ENCODE results near the gene SPNS2. TPM values are rescaled to one million over a fixed set of nuclear protein-coding genes. Genes with fewer than 3 reads are reported as not detected.

The SPNS2 gene
- total and polyA plus RNA-seq, 2 of the 8 experiments (the other 6 are each of a cell fraction or from before 2014, with no cell fraction given): 1.2 to 1.5 TPM

- Histone ChIP-seq H3K79me2 (ENCODE audit: control insufficient read depth in 1 of 2, insufficient read depth in 2 of 2, low read length in 2 of 2) (no peaks in the 10 kb centered on the region), H2AFZ (ENCODE audit: low read length) (no peak overlapping the region), H3K4me1 (replicated peaks in 1 of 4; ENCODE audit: control insufficient read depth in 3 of 4, insufficient read depth in 4 of 4, low read length in 3 of 4) (peaks cover 4 to 25% (median 18%) of the 10 kb centered on the region in 4 experiments), H2BK12ac (ENCODE audit: low read depth, low read length) (peak overlapping the region; percentile 30; the same call in 1 of the 2 replicates), H2BK15ac (ENCODE audit: low read length) (peak overlapping the region; percentile 88), H2AK5ac (ENCODE audit: low read depth, low read length) (no peak overlapping the region), H3K27me3 (replicated peaks in 1 of 4; ENCODE audit: control insufficient read depth in 3 of 4, extremely low read depth in 1 of 4, insufficient read depth in 3 of 4, low read length in 3 of 4) (peaks cover 0 to under 1% (median under 1%) of the 10 kb centered on the region in 4 experiments; a peak in 4 of 7 replicates), H2BK5ac (ENCODE audit: low read depth, low read length) (peak overlapping the region; percentile 66; the same call in 1 of the 2 replicates), H3K4me3 (ENCODE audit: extremely low read depth in 1 of 4, insufficient read depth in 2 of 4, low read depth in 3 of 4, low read length in 4 of 4) (no peak overlapping the region; a peak in 1 of 8 replicates), H3K9me3 (ENCODE audit: insufficient read depth in 2 of 2, low read depth in 1 of 2, low read length in 1 of 2) (no peaks in the 10 kb centered on the region), H2BK20ac (ENCODE audit: low read length) (no peak overlapping the region; the same call in 1 of the 2 replicates), H4K91ac (replicated peaks; ENCODE audit: insufficient read length, low read length) (peak overlapping the region; percentile 92), H4K8ac (ENCODE audit: extremely low read depth, insufficient read depth, low read length) (no peak overlapping the region; the same call in 1 of the 2 replicates), H3K36me3 (ENCODE audit: control insufficient read depth in 2 of 4, insufficient read depth in 4 of 4, low read length in 3 of 4) (no peaks in the 10 kb centered on the region), H4K5ac (ENCODE audit: insufficient read length, low read depth, low read length) (no peak overlapping the region), H3K56ac (replicated peaks; ENCODE audit: insufficient read length, low read depth, low read length) (no peak overlapping the region), H3K4ac (replicated peaks; ENCODE audit: insufficient read length, low read depth, low read length) (no peak overlapping the region), H3K23ac (ENCODE audit: insufficient read length) (no peak overlapping the region), H3K79me1 (ENCODE audit: low read depth, low read length) (no peaks in the 10 kb centered on the region), H3K4me2 (ENCODE audit: insufficient read depth in 1 of 2, low read depth in 2 of 2, low read length in 2 of 2) (0 out of 4 replicates have a peak overlapping the region, but pooled peaks of 1 of the 2 experiments have one; percentile 37), H3K23me2 (ENCODE audit: low read depth, low read length) (no peaks in the 10 kb centered on the region; the same call in 1 of the 2 replicates), H3K14ac (ENCODE audit: insufficient read length) (no peak overlapping the region), H3K9ac (replicated peaks in 1 of 4; ENCODE audit: extremely low read depth in 1 of 4, low read depth in 3 of 4, low read length in 3 of 4) (no peak overlapping the region), H3K18ac (ENCODE audit: extremely low read depth, low read length) (peak overlapping the region; percentile 81; the same call in 1 of the 2 replicates), H4K20me1 (replicated peaks in 1 of 2; ENCODE audit: control insufficient read depth in 1 of 2, insufficient read depth in 2 of 2, low read length in 2 of 2) (no peaks in the 10 kb centered on the region), H2BK120ac (replicated peaks; ENCODE audit: low read depth, low read length) (peak overlapping the region; percentile 88), H3K27ac (ENCODE audit: low read depth, low read length) (no peak overlapping the region)
- FAIRE-seq: no peak
- ChIA-PET CTCF (ENCODE audit: partially characterized antibody) (interaction anchor here (0.7 to 8.8 kb wide), 5 partner anchors 9 to 142 kb away, joined by 3 to 114 read pairs (median 5); no protein-coding TSS in a partner anchor), POLR2A (ENCODE audit: partially characterized antibody) (interaction anchor here (0.6 to 2.8 kb wide), 13 partner anchors 9 to 131 kb away, joined by 3 to 11 read pairs (median 4); no protein-coding TSS in a partner anchor)
- no peak for DNase-seq (ENCODE audit: low read depth in 1 of 2, low spot score in 2 of 2)
- 91% methylated on average over 4 of the region's 8 CpGs; no CpG with 5 or more reads in 1 of the 2 experiments for WGBS, 2 experiments (ENCODE audit: extremely low coverage in 1 of 2, insufficient coverage in 1 of 2, insufficient read length in 1 of 2, insufficient replicate concordance in 2 of 2, low coverage in 1 of 2, low lambda C conversion rate in 2 of 2, missing lambda C conversion rate in 1 of 2)
- TF ChIP-seq GTF2F1 (IDR thresholded peaks at IDR 0.05; ENCODE audit: borderline replicate concordance, low read depth, low read length) (no peak), ASH2L (IDR thresholded peaks at IDR 0.05; ENCODE audit: low read length) (no peak), JUND (IDR thresholded peaks at IDR 0.05; ENCODE audit: low read length) (no peak), EGR1 (IDR thresholded peaks at IDR 0.05; ENCODE audit: borderline replicate concordance, low read depth, low read length) (no peak), POLR2A (IDR thresholded peaks at IDR 0.05; ENCODE audit: control extremely low read depth in 1 of 2, low read depth in 2 of 2, low read length in 2 of 2) (no peak), HDAC6 (IDR thresholded peaks at IDR 0.05; ENCODE audit: low read depth, low read length) (no peak), SAP30 (IDR thresholded peaks at IDR 0.05; ENCODE audit: insufficient read depth, insufficient replicate concordance, low read length) (no peak), TAF7 (optimal IDR thresholded peaks at IDR 0.05; ENCODE audit: borderline replicate concordance, low read depth, low read length) (no peak), YY1 (IDR thresholded peaks at IDR 0.05; ENCODE audit: low read depth, low read length) (no peak), RNF2 (IDR thresholded peaks at IDR 0.05; ENCODE audit: borderline replicate concordance, low read depth, low read length, missing control alignments, poor library complexity, severe bottlenecking) (no peak), RAD21 (IDR thresholded peaks at IDR 0.05 in 1 of 2, conservative IDR thresholded peaks at IDR 0.05 in 1 of 2; ENCODE audit: low read depth in 2 of 2, low read length in 2 of 2) (no peak), TBP (IDR thresholded peaks at IDR 0.05; ENCODE audit: low read depth, low read length) (no peak)
These were observed 78.8 kb downstream of the SPNS2 start for GRCh38 chr17:4577386-4577993.
